GM06990 (cell line): ENCODE measurements around the gene TBC1D4.
"Not testable (repeated sequence)": the region's sequence is repeated elsewhere in the genome, so short reads cannot be mapped to it uniquely, and the experiment has no call there.

Experiments used
- DNase-seq: peaks from one replicate; pipeline ENCODE4 v3.0.0-alpha.2; 2011; ENCODE audit not compliant: insufficient read length; ENCODE audit errors: extremely low read depth
- H3K27me3 ChIP-seq: replicated peaks from 2 replicates; pipeline ENCODE4 v1.6.0; 2011; ENCODE audit warnings: low read length; ENCODE audit not compliant: control insufficient read depth, insufficient read depth
- H3K36me3 ChIP-seq: 2 replicates; pipeline ENCODE4 v1.5.1; 2011; ENCODE audit warnings: low read length; ENCODE audit not compliant: control insufficient read depth, insufficient read depth
- H3K4me3 ChIP-seq: replicated peaks from 2 replicates; pipeline ENCODE4 v1.5.1; 2011; ENCODE audit warnings: low read depth, mild to moderate bottlenecking, control low read depth, low read length
- TF ChIP-seq, protein P1 (sequence below): IDR thresholded peaks from 2 replicates; pipeline ENCODE4 v1.5.1; 2011; ENCODE audit warnings: low read length, control low read depth, mild to moderate bottlenecking, inconsistent platforms; ENCODE audit not compliant: insufficient read depth, poor library complexity, severe bottlenecking

TBC1D4 gene

GRCh38 chr13:75442736-75443234 is 39.2 kb downstream of the TBC1D4 start:
- Histone ChIP-seq H3K36me3 (no peaks in the 10 kb centered on the region), H3K4me3 (no peak overlapping the region), H3K27me3 (no peaks in the 10 kb centered on the region)
- TF ChIP-seq, protein P1, sequence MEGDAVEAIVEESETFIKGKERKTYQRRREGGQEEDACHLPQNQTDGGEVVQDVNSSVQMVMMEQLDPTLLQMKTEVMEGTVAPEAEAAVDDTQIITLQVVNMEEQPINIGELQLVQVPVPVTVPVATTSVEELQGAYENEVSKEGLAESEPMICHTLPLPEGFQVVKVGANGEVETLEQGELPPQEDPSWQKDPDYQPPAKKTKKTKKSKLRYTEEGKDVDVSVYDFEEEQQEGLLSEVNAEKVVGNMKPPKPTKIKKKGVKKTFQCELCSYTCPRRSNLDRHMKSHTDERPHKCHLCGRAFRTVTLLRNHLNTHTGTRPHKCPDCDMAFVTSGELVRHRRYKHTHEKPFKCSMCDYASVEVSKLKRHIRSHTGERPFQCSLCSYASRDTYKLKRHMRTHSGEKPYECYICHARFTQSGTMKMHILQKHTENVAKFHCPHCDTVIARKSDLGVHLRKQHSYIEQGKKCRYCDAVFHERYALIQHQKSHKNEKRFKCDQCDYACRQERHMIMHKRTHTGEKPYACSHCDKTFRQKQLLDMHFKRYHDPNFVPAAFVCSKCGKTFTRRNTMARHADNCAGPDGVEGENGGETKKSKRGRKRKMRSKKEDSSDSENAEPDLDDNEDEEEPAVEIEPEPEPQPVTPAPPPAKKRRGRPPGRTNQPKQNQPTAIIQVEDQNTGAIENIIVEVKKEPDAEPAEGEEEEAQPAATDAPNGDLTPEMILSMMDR = no peak
- DNase-seq = no peak

DNA sequence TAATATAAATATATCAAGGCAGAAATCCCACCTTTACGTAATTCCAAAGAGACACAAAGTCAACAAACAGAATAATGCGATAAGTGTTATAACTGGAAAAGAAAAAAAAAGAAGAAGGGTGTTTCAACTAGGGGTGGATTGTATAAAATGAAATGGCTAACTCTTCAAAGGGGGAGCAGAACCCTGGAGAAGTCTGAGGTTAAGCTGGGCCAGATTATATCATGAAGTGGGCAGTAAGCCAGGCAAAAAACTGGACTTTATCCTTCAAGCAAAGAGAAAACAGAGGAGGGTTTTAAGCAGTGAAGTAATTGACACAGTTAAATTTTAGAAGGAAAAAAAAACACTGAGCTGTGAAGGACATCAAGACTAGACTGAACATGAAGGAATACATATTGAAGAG is 41.9 kb downstream of the TBC1D4 start:
- no peak for DNase-seq
- Histone ChIP-seq H3K27me3 (no peaks in the 10 kb centered on the region), H3K4me3 (no peak overlapping the region), H3K36me3 (no peaks in the 10 kb centered on the region)
- TF ChIP-seq, protein P1 = no peak

GRCh38 chr13:75437582-75438318 is 44.2 kb downstream of the TBC1D4 start:
- H3K27me3 ChIP-seq = no peaks in the 10 kb centered on the region
- TF ChIP-seq, protein P1 = no peak
- no peak for DNase-seq
- no peaks in the 10 kb centered on the region for H3K36me3 ChIP-seq
- no peak overlapping the region for H3K4me3 ChIP-seq

DNA sequence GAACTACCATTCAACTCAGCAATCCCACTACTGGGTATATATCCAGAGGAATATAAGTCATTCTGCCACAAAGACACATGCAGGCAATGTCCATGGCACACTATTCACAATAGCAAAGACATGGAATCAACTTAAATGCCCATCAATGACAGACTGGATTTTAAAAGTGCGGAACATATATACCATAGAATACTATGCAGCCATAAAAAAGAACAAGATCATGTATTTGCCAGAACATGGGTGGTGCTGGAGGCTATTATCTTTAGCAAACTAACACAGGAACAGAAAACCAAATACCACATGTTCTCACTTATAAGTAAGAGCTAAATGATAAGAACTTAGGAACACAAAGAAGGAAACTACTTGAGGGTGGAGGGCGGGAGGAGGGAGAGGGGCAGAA is 47.8 kb downstream of the TBC1D4 start:
- H3K36me3 ChIP-seq, DNase-seq, H3K4me3 ChIP-seq, H3K27me3 ChIP-seq: not testable (repeated sequence)

DNA sequence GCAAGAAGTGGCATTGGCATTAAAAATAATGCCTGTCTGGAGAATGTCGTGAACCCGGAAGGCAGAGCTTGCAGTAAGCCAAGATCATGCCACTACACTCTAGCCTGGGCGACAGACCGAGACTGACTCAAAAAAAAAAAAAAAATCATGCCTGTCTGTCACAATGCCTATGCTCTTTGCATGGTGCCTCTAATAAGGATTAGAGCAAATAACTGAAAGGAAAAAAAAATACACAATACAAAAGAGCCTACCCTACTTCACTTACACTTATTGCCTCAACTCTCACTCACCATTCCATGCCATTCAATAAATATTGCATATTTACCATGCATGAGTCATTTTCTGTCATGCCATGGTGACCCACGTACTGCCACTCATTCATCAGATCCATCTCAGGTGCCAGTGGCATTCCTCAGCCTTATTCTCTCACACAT is 49.1 kb downstream of the TBC1D4 start:
- H3K36me3 ChIP-seq = no peaks in the 10 kb centered on the region
- H3K27me3 ChIP-seq = no peaks in the 10 kb centered on the region
- TF ChIP-seq, protein P1 = no peak
- no peak for DNase-seq
- no peak overlapping the region for H3K4me3 ChIP-seq

DNA sequence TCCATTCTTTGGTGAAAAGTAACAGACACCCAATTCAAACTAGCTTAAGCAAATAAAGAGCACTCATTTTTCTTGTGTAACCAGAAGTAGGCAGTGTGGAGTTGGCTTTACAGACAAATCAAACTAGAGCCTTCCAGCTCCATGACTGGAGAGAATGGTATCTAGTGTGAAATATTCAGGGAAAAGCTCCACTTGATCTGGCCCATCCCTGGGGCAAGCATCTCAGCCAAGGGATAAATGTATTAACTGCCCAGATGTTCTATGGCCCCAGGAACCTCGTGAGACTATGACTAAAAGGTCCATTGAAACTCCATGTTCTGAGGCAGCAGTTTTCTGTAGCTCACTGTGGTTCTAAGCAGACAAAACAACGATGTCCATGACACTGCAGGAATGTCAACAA is 49.9 kb downstream of the TBC1D4 start:
- TF ChIP-seq, protein P1 = peak; percentile 42
- Histone ChIP-seq H3K27me3 (no peaks in the 10 kb centered on the region), H3K36me3 (no peaks in the 10 kb centered on the region), H3K4me3 (no peak overlapping the region)
- no peak for DNase-seq
